Activated gamma-delta T cell (primary cell): ENCODE data around the gene THRSP.

Source experiments
- DNase-seq: peaks from one replicate; lab custom pipeline; 2025; lab: John Stamatoyannopoulos, UW

The THRSP gene

GRCh38 chr11:78097666-78098385 is 34.2 kb downstream of the THRSP start:
- no peak for DNase-seq

- no peak for DNase-seq
Measured at GRCh38 chr11:78099666-78100065, 36.0 kb downstream of the THRSP start.

- DNase-seq, result no peak
Measured at GRCh38 chr11:78100261-78100660, 36.6 kb downstream of the THRSP start.

GRCh38 chr11:78100676-78101472 is 37.2 kb downstream of the THRSP start:
- no peak for DNase-seq

- no peak for DNase-seq
Measured at GRCh38 chr11:78109081-78110015, 45.7 kb downstream of the THRSP start.

- no peak for DNase-seq
Measured at GRCh38 chr11:78110351-78110750, 46.7 kb downstream of the THRSP start.

- DNase-seq, result no peak
Measured at GRCh38 chr11:78110830-78111229, 47.2 kb downstream of the THRSP start.

GRCh38 chr11:78111298-78111697 is 47.6 kb downstream of the THRSP start:
- no peak for DNase-seq

- DNase-seq, result no peak
Measured at GRCh38 chr11:78112582-78113275, 49.1 kb downstream of the THRSP start.
